NT2/D1 (cell line): Measurements from ENCODE around the gene S100A2.

Source experiments
- SUZ12 ChIP-seq: IDR thresholded peaks from 2 replicates; pipeline ENCODE4 v1.6.1; 2011; ENCODE audit not compliant: insufficient read length, insufficient read depth; ENCODE audit errors: extremely low read depth
- YY1 ChIP-seq: IDR thresholded peaks from 2 replicates; pipeline ENCODE4 v1.6.1; 2011; ENCODE audit not compliant: insufficient read length, insufficient read depth
- ZNF274 ChIP-seq: IDR thresholded peaks from 2 replicates; pipeline ENCODE4 v1.6.1; 2011; ENCODE audit warnings: mild to moderate bottlenecking, low read depth, low read length

DNA sequence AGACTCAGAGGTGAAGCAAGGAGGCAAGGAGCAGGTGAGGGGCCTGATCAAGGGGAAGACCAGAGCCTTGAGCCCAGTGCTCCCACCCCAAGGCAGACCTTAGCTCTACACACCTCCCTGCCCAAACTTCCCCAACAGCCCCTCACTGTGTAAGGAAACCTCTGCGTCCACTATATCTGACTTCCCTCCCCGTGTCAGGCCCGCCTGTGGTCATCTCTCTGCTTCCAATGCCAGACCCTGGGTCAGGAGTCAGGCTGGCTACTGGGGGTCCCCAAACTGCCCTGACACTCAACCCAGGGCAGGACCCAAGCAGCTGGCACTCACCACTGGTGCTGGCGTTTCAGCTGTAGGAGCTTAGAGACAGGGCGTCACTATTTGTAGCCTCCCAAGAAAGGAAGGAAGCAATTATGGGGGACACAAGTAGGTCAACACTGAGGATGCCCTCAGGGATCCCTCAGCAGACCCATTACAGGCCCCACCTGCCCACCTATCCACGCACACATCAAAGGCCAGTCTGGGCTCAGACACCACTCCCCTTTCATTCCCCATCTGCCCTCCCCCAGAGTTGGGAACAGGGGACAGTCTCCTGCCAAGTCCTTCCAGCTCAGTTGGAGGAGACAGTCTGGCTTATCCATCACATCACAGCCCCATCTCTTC lies 15.8 kb downstream of the S100A2 start:
- TF ChIP-seq YY1 = no peak
- no peak for TF ChIP-seq SUZ12
- TF ChIP-seq ZNF274 = no peak
